ENCODE data around the gene OPA3.
"Not testable (repeated sequence)": the region's sequence is repeated elsewhere in the genome, so short reads cannot be mapped to it uniquely, and the experiment has no call there.

OPA3 gene

DNA sequence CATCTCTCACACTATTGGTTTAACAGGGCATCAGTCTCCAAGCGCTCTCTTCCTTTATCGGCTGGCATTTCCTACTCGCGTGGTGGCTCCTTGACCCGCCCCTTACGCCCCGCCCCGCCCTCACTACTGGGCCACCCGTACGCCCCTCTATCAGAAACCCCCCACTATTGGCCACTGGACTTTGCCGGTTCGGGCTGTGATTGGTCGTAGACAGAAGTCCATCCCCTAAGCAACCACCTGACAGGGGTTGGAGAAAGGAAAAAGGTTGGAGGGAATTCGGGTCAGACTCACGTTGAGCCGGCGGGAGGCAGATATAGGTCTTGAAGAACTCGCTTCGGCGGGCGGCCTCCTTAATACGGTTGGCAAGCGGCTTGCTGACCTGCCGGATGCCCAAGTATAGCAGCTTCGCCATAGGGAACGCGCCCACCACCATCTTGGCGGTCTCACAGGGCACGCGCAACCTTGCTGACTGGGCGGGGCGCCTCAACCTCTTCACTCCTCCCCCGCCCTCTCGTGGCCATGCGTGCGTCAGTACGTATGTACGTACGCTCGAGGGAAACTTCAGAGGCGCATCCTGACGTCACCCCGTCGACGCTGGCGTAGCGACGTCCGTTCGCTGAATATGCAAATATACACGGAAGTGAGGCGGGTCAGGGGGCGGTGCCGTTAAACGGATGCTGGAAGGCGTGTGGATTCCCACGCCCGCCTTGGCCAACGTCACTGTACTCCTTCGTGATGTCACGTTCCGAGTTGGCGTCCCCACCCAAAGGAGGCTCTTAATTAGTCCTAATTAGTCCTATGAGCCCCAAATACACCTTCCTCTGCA, at the start of gene OPA3:
TSS of gene OPA3 (minus strand) at position 471 of the 826 bp plus-strand sequence. CDS start at position 433, 38 bp downstream.
- peak; percentile 97 for DNase-seq (ENCODE audit: low spot score)

DNA sequence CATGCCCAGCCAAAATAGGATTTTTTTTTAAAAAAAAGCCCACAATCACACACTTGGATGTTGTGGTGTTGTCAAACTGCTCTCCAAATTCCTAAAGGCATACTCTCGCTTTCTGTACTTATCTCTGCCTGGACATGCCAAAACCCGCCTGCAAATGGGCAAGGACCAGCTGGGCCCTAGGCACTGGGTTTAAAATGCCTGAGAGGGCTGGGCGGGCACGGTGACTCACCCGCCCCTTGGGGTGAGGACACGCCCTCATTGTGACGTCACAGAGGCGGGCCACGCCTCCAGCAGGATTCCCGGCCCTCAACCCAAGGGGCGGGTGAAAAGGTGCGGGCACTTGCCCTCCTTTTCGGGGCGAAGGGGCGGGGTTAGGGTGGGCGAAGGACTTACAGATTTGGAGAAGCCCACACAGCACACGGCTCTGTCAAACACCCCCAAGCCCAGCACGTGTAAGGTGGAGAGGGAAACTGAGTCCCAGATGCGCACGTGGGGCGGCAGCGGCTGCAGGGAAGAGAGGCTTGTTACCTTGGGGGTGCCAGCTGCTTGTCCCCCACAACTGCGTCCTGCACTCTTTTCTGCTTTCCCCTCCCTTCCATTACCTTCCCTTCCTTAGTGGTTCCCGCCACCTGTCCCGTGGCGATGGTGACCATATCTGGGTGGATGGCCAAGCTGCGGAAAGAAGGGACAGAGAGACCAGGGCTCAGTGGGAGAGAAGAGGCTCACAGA, 48.0 kb upstream of the OPA3 start:
- peak; percentile 96 for DNase-seq (ENCODE audit: low spot score)

DNA sequence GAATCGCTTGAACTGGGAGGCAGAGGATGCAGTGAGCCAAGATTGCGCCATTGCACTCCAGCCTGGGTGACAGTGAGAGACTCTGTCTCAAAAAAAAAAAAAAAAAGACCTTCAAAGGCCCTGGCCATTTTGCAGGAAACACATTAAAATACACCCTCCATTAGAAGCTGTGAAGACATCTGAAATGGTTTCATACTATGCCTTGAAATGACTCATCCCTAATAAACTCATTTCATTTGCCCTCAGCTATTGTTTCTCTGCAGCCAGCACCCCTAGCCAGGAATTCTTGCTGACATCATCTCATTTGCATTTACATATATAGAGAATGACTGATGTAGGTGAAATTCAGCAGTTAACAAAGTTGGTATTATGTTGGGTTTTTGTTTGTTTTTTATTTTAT, 45.9 kb upstream of the OPA3 start:
- DNase-seq (ENCODE audit: low spot score): peak; percentile 82

DNA sequence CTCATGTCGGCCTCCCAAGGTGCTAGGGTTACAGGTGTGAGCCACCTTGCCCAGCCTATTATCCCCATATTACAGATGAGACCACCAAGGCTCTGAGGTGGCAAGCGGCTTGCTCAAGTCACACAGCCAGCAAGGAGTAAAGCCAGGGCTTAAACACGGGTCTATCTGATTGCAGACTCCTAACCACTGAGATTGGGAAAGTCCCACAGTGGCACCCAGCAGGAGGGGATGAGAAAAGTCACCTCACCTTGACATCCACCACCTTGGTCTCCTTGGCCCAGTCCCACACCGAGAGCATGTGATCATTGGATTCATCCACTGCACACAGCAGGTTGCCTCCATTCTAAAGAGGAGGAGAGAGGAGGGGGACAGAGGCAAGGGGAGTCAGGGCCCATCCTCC, 45.1 kb upstream of the OPA3 start:
- DNase-seq (ENCODE audit: low spot score): no peak

DNA sequence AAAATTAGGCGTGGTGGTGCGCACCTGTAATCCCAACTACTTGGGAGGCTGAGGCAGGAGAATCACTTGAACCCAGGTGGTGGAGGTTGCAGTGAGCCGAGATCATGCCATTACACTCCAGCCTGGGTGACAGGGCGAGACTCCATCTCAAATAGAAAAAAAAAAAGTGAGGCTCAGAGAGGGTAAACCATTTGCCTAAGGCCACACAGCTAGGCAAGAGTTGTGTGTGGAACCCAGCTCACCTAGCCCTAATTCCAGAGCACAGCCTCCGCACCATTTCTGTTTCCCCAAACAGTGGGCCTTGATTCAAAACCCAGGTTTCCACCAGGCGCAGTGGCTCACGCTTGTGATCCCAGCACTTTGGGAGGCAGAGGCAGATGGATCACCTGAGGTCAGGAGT, 43.6 kb upstream of the OPA3 start:
- DNase-seq (ENCODE audit: low spot score): not testable (repeated sequence)

DNA sequence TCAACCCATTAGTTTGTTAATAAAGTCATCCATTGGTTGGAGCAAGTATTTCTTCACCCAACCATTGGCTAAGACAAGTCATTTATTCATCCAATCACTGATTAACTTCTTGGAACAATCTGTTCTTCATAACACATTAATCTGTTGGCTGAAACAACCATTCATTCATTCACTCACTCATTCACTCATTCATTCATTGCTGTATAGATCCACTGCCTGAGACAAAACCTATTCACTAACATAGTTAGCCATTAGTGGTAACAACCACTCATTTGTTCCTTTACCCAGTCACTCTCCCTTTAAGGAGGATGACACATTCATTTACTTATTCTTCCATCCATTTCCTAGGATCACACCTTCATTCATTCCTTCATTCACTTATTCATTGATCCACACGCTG, 39.4 kb upstream of the OPA3 start:
- DNase-seq (ENCODE audit: low spot score): no peak

DNA sequence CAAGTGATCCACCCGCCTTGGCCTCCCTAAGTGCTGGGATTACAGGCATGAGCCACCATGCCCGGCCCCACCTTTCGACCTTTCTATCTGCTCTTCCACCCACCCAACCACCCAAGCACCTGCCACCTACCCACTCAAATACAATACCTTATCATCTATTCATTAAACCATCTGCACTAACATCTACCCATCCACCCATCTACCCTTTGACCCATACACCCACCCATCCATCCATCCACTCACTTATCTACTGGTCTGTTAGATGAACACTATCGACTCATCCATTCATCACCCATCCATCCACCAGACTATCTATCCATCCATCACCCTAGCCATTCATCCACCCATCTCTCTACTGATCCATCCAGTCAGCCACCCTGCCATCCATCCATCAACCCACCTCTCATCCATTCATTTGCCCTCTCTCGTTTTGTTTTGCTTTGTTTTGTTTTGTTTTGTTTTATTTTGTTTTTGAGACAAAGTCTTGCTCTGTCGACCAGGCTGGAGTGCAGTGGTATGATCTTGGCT, 37.4 kb upstream of the OPA3 start:
- DNase-seq (ENCODE audit: low spot score): no peak

DNA sequence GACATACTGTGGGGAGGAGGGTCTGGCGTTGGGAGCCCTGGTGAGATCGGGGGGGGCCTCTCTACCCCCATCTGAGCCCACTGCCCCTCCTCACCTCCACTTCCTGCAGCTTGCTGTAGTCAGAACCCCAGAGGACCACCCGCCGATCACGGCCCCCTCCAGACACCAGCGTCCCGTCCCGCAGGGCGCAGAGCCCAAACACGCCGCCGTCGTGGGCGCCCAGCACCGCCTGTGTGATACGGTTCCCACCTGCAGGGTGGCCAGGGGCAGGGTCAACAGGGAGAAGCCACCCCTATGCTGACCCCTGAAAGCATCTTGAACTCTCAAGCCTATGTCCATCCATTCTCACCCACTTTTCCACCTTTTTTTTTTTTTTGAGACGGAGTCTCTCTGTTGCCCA, 36.8 kb upstream of the OPA3 start:
- DNase-seq (ENCODE audit: low spot score): no peak

DNA sequence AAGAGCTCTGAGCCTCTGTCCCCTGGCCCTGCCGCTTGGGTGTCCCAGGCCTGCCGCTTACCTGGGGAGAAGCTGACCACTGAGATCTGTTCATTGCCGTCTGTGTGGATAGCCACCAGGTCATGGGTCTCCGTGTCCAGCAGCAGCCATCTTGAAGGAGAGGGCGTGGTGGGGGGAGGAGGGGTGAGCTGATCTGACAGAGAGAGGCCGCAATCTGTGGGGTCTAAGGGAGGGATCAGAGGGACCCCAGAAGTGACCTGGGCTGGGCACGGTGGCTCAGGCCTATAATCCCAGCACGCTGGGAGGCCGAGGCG, 32.1 kb upstream of the OPA3 start:
- no peak for DNase-seq (ENCODE audit: low spot score)

DNA sequence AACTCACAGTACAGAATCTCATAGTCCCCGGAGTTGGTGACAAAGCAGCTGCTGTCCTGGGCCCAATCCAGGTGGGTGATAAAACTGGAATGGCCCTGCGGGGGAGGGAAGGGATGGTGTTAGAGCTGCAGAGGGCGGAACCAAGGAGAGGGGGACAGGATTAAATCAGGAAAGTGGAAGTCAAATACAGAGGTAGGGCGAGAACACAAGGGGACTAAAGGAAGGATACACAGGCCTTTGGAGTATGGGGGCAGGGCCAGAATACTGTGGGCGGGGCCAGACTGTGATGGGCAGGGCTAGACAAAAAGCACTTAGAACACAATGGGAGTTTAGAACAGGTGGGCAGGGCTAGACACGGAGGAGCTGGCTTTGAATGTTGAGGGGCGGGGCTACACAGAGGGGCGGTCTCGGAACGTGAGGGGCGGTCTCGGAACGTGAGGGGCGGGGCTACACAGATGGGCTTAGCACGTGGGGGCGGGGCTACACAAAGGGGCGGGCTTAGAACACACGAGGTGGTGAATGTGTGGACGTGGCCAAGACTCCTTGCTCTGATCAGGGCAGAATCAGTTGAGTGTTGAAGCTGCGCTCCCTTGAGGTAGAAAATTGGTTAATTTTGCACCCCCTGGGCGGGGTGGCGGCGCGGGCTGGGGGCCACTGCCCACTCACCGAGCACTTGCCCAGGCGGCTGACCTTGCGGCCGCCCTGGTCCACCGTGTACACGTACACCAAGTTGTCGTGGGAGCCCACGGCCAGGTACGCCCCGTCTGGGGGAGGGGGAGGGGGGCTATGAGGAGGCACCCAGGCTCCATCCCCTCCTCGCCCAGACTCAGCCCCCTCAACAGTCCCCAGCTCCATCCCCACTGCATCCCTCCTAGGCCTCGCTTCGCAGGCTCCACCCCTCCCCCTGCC, 31.4 kb upstream of the OPA3 start:
- DNase-seq (ENCODE audit: low spot score): peak; percentile 73

DNA sequence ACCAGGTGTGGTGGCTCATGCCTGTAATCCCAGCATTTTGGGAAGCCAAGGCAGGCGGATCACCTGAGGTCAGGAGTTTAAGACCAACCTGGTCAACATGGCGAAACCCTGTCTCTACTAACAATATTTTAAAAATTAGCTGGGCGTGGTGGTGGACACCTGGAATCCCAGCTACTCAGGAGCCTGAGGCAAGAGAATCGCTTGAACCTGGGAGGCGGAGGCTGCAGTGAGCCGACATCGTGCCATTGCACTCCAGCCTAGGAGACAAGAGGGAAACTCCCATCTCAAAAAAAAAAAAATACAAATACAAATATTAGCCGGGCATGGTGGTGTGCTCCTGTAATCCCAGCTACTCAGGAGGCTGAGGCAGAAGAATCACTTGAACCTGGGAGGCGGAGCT, 30.5 kb upstream of the OPA3 start:
- DNase-seq (ENCODE audit: low spot score): not testable (repeated sequence)

DNA sequence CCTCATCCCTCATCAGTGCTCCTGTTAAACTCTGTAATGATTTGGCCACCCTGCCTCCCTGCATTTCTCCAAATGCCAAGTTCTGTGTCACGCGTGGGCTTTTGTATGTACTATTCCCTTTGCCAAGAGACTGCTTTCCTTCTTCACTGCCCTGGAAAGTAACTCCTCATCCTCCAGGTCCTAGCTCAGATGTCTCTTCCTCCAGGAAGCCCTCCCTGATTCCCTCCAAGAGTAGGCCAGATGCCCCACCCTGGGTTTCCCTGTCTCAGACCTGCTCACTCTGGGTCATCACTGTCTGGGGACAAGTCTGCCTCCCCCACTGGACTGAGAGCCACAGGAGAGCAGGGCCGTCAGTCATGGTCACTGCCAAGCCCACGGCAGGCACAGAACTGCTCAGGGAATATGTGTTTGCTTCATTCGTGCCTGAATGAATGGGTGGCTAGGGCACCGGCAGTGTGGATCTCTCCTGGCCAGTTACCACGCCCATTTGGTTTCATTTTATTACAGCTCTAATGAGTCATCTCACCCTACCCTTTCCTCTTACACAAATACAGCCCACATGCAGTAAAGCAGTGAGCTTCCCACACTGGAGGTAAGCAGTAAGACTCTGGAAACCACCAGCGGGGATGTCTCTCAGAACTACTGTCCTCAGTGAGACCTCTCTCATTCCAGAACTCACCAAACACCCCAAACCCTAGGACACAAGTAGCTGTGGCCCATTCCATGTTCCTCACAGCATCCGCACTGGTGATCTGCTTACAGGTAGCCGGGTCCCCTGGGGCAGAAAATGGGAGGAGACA, 29.5 kb upstream of the OPA3 start:
- DNase-seq (ENCODE audit: low spot score): peak; percentile 91

DNA sequence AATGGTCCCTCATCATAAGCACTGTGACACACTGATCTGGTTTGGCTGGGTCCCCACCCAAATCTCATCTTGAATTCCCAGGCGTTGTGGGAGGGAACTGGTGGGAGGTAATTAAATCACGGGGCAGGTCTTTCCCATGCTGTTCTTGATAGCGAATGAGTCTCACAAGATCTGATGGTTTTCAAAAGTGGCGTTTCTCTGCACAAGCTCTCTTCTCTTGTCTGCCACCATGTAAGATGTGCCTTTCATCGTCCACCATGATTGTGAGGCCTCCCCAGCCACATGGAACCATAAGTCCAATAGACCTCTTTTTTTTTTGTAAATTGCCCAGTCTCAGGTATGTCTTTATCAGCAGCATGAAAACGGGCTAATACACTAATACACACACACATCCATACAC, 24.3 kb upstream of the OPA3 start:
- DNase-seq (ENCODE audit: low spot score): no peak

DNA sequence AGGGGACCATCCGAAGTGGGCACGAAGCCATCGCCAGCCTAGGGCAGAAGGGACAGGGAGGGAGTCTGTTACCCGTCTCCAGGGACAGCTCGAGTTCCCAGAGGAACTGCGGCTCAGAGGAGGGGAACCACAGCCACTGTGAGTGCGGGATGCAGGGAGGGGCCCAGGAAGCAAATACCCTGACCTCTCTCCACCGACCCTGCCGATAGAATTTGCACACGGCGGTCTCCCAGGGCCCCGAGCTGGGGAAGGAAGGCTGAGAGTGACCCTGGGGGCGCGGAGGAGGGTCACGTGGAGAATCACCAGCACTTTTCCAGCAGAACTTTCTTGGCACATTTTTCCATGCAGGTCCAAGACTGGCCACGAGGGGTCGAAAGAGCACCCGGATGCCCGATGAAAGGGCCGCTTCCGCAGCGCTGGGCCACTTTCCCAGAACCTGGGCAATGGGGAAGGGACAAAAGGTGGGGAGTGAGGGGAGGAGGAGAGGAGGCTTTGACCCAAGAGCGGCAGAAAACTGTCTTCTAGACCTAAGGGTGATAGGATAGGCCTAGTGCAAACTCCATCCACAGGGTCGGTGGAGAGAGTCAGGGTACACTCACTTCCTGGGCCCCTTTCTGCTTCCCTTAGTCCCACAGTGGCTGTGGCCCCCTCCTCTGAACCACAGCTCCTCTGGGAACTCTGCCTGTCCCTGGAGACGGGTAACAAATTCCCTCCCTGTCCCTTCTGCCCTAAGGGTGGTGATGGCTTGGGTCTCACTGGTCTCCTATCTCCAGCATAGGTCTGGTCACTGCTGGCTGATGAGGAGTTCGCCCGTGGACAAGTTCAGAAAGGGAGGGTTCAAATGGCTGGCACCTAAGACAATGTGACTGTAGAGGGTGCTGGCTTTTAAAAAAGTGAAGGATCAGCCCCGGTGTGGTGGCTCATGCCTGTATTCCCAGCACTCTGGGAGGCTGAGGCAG, 22.7 kb upstream of the OPA3 start:
- DNase-seq (ENCODE audit: low spot score): peak; percentile 88

DNA sequence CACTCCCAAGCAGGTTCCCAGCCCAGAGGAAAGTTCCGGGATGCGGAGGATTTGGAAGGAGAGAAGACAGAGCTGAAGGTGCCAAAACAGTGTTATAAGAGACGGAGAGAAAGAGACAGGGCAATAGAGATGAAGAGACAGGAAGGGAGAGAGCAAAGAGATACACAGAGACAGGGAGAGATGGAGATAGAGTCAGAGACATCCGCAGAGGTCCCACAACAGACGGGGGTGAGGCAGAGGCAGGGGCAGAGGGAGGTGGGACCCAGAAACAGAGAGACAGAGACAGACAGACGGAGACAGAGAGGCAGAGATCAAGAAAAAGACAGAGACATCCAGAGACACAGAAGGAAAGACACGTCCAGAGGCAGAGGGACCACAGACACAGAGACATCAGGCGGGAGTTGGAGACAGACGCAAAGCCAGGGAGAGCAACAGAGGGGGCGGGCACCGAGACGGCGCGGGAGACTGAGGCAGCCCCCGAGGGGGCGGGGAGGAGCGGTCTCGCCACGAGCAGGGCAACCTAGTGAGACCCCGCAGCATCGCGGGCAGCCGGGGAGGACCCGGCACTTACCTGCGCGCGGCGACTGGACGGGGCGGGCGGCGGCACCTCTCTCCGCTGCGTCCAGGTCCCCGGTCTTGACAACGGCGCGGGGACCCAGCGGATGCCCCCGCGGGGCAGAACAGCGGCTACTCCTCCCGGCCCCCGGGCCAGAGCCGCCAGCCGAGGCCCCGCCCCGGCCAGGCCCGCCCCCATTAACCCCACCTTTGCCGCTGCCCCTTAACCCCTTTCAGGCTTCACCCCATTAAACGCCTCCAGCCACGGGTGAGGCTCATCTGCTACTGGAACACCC, 17.1 kb upstream of the OPA3 start, which contains the start of gene GPR4:
TSS of gene GPR4 (minus strand) at position 689 of the 851 bp plus-strand sequence. CDS start 10,346 bp downstream, outside the sequence.
- peak; percentile 53 for DNase-seq (ENCODE audit: low spot score)

DNA sequence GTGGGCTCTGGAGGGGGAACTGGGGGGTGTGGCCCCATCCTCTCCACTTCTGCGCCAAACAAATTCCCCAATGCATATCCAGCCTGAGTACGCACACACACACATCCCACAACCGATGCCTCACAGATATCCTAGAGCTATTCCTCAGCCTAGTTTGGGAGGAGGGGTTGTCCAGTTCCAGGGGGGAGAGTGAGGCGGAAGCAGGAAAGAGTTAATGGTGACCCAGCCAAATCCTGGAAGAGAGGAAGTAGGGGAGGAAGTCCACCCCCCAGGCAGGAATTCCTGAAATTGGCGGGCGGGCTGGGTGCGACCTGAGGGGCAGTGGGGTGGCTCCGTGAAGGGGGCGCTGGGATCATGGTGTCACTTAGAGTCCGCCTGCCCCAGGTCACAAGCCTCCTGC, 16.5 kb upstream of the OPA3 start:
- no peak for DNase-seq (ENCODE audit: low spot score)

DNA sequence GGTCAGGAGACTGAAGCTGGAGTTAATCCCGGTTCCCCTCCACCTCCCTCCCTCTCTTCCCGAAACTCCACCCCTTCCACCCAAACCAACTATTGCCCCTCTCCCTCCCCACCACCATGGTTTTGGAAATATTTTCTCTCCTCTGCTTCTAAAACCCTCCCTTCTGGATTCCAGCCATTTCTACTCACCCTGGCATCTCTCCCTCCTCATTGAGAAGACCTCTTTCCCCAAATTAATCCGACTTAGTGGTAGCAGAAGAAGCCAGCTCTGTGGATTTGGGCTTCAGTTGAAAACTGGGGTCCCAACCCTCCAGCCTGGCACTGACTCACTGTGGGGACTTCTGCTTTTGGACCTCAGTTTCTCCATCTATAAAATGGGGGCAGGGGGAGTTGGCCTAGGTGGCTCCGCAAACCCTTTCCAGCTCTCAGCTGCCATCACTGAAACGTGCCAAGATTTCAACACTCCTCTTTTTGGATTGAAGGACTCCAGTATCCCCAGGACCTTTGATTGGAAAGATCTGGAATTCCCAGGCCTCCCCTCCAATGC, 15.8 kb upstream of the OPA3 start:
- no peak for DNase-seq (ENCODE audit: low spot score)

DNA sequence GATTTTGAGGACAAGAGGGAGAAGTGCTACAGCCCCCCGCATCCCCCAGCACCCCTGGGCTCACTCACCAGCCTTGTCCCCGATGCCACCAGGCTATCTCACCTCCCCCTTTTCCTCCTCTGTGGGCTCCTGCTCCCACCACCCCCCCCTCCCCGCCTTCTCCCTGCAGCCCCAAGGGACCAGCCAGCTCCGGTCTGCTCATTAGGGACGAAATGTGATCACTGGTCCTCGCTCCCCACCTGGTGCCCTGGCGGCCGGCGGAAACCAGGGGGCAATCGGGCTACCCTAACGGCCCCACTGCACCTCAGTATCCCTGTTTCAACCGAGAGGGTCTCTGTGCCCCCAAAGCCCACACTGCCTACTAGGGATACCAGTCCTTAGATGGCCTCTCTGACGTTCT, 14.7 kb upstream of the OPA3 start:
- DNase-seq (ENCODE audit: low spot score): no peak

Measured in GM03348 (cell line).